ENCODE results near the gene ARHGAP28. TPM values are rescaled to one million over a fixed set of nuclear protein-coding genes. Genes with fewer than 3 reads are reported as not detected.
"Not testable (repeated sequence)": the region's sequence is repeated elsewhere in the genome, so short reads cannot be mapped to it uniquely, and the experiment has no call there.

Gene ARHGAP28
- total and polyA plus RNA-seq, 10 of the 15 experiments (the other 5 are each of a cell fraction or from before 2014, with no cell fraction given): not detected

- no peak overlapping the region for H3K9ac ChIP-seq (ENCODE audit: control insufficient read depth, insufficient read depth, low read length)
These were observed 113.8 kb downstream of the ARHGAP28 start for GRCh38 chr18:6843308-6843707.

GRCh38 chr18:6845521-6845920 lies 116.0 kb downstream of the ARHGAP28 start:
- BruUV-seq (replicated peaks); H3K79me2 ChIP-seq (ENCODE audit: control insufficient read depth, insufficient read depth, low read length); H3K9me3 ChIP-seq (replicated peaks; ENCODE audit: control insufficient read depth, insufficient read depth, low read length); ATAC-seq; in situ Hi-C loops (cut with MboI); H3K9ac ChIP-seq (ENCODE audit: control insufficient read depth, insufficient read depth, low read length); RAD21 ChIA-PET (ENCODE audit: unreplicated experiment); H3K27me3 ChIP-seq (replicated peaks in 1 of 2; ENCODE audit: control insufficient read depth in 2 of 2, insufficient read depth in 2 of 2, low read length in 1 of 2); FAIRE-seq; H3K4me3 ChIP-seq; H2AFZ ChIP-seq (ENCODE audit: control insufficient read depth, low read depth, low read length); SMC1A ChIA-PET (ENCODE audit: uncharacterized antibody, unreplicated experiment); H3K4me2 ChIP-seq (ENCODE audit: control insufficient read depth, insufficient read depth); CTCF ChIA-PET; POLR2A ChIA-PET; H4K20me1 ChIP-seq (ENCODE audit: control insufficient read depth, insufficient read depth); DNase-seq (ENCODE audit: low read depth, low spot score); intact Hi-C loops (cut with micrococcal nuclease; ENCODE audit: unreplicated experiment); H3K27ac ChIP-seq (ENCODE audit: control insufficient read depth, insufficient read depth); H3K36me3 ChIP-seq (ENCODE audit: control insufficient read depth in 2 of 2, insufficient read depth in 2 of 2, low read length in 1 of 2); H3K4me1 ChIP-seq (ENCODE audit: control insufficient read depth, insufficient read depth, low read length): not testable (repeated sequence)
- 0% methylated on average over 1 of the region's 1 CpG for WGBS (ENCODE audit: insufficient coverage, insufficient replicate concordance, low lambda C conversion rate, missing lambda C conversion rate)

More at GRCh38 chr18:6843308-6843707, 113.8 kb downstream of the ARHGAP28 start:
- SMC1A ChIA-PET (ENCODE audit: uncharacterized antibody, unreplicated experiment): no interaction called here
- RAD21 ChIA-PET (ENCODE audit: unreplicated experiment): no interaction called here
- POLR2A ChIA-PET: no interaction called here
- TF ChIP-seq, protein P1, sequence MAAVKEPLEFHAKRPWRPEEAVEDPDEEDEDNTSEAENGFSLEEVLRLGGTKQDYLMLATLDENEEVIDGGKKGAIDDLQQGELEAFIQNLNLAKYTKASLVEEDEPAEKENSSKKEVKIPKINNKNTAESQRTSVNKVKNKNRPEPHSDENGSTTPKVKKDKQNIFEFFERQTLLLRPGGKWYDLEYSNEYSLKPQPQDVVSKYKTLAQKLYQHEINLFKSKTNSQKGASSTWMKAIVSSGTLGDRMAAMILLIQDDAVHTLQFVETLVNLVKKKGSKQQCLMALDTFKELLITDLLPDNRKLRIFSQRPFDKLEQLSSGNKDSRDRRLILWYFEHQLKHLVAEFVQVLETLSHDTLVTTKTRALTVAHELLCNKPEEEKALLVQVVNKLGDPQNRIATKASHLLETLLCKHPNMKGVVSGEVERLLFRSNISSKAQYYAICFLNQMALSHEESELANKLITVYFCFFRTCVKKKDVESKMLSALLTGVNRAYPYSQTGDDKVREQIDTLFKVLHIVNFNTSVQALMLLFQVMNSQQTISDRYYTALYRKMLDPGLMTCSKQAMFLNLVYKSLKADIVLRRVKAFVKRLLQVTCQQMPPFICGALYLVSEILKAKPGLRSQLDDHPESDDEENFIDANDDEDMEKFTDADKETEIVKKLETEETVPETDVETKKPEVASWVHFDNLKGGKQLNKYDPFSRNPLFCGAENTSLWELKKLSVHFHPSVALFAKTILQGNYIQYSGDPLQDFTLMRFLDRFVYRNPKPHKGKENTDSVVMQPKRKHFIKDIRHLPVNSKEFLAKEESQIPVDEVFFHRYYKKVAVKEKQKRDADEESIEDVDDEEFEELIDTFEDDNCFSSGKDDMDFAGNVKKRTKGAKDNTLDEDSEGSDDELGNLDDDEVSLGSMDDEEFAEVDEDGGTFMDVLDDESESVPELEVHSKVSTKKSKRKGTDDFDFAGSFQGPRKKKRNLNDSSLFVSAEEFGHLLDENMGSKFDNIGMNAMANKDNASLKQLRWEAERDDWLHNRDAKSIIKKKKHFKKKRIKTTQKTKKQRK (IDR thresholded peaks at IDR 0.05; ENCODE audit: low read depth, low read length): no peak
- TF ChIP-seq STAT1 (conservative IDR thresholded peaks at IDR 0.05): no peak
- Histone ChIP-seq H3K27me3 (replicated peaks in 1 of 2; ENCODE audit: control insufficient read depth in 2 of 2, insufficient read depth in 2 of 2, low read length in 1 of 2) (no peaks in the 10 kb centered on the region), H2AFZ (ENCODE audit: control insufficient read depth, low read depth, low read length) (no peak overlapping the region), H3K4me1 (ENCODE audit: control insufficient read depth, insufficient read depth, low read length) (no peaks in the 10 kb centered on the region), H3K4me2 (ENCODE audit: control insufficient read depth, insufficient read depth) (no peak overlapping the region), H3K36me3 (ENCODE audit: control insufficient read depth in 2 of 2, insufficient read depth in 2 of 2, low read length in 1 of 2) (no peaks in the 10 kb centered on the region), H3K9me3 (replicated peaks; ENCODE audit: control insufficient read depth, insufficient read depth, low read length) (no peaks in the 10 kb centered on the region), H3K79me2 (ENCODE audit: control insufficient read depth, insufficient read depth, low read length) (no peaks in the 10 kb centered on the region), H3K27ac (ENCODE audit: control insufficient read depth, insufficient read depth) (no peak overlapping the region), H3K4me3 (no peak overlapping the region), H4K20me1 (ENCODE audit: control insufficient read depth, insufficient read depth) (no peaks in the 10 kb centered on the region)
- CTCF ChIA-PET: no interaction called here
- DNase-seq (ENCODE audit: low read depth, low spot score) (no peak), FAIRE-seq (no peak), ATAC-seq (no peak)
- intact Hi-C loops (cut with micrococcal nuclease; ENCODE audit: unreplicated experiment): no loop called here
- 2% methylated on average over 2 of the region's 2 CpGs for WGBS (ENCODE audit: insufficient coverage, insufficient replicate concordance, low lambda C conversion rate, missing lambda C conversion rate)
- in situ Hi-C loops (cut with MboI): no loop called here
- no TSS peak for BruUV-seq (replicated peaks)
